ENCODE data around the gene RCOR2. TPM values are rescaled to one million over a fixed set of nuclear protein-coding genes. Genes with fewer than 3 reads are reported as not detected.

The RCOR2 gene
- total RNA-seq, 1 donor: 1.7 TPM

DNA sequence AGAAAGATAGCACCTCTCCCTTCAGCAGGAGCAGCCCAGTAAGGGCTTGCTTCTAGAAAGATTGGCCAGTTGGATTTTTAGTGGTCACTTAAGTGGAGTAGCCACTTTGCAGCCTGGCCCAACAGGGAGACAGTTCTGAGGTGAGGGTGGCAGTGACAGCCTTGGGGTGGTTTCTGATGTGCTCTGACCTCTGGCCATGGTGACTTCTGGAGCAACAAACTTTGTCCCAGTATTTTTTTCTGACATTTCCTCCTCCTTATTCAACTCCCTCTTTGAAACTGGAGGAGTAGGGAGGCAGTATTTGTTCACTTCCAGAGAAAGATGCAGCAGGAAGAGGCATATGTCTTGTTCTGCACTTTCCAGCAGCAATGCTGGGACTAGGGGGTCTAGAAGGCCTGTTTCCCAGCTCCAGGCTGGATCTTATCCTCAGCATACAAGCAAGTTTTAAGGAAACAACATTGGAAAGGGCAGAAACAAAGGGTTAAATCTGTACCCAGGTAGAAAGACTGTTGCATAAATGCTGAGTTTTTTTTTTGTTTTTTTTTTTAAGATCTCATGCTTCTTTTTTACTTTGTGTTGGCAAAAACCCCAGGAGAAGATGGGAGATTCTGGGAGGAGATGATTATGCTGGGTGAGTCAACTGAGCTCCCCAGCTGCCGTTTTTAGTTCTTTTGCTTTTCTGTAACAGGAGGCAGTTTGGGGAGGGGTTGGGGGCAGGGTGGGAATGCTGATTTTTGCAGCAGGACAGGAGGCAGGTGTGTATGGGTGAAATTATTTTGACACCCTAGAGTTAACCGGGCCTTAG is 37.2 kb downstream of the RCOR2 start:
- TF ChIP-seq, protein P1, sequence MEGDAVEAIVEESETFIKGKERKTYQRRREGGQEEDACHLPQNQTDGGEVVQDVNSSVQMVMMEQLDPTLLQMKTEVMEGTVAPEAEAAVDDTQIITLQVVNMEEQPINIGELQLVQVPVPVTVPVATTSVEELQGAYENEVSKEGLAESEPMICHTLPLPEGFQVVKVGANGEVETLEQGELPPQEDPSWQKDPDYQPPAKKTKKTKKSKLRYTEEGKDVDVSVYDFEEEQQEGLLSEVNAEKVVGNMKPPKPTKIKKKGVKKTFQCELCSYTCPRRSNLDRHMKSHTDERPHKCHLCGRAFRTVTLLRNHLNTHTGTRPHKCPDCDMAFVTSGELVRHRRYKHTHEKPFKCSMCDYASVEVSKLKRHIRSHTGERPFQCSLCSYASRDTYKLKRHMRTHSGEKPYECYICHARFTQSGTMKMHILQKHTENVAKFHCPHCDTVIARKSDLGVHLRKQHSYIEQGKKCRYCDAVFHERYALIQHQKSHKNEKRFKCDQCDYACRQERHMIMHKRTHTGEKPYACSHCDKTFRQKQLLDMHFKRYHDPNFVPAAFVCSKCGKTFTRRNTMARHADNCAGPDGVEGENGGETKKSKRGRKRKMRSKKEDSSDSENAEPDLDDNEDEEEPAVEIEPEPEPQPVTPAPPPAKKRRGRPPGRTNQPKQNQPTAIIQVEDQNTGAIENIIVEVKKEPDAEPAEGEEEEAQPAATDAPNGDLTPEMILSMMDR (IDR thresholded peaks at IDR 0.05; ENCODE audit: insufficient read depth, low read depth, low read length): no peak
- peak; percentile 61 for DNase-seq (ENCODE audit: low read depth)
- no peak overlapping the region for H3K4me3 ChIP-seq (ENCODE audit: low read depth, low read length)

DNA sequence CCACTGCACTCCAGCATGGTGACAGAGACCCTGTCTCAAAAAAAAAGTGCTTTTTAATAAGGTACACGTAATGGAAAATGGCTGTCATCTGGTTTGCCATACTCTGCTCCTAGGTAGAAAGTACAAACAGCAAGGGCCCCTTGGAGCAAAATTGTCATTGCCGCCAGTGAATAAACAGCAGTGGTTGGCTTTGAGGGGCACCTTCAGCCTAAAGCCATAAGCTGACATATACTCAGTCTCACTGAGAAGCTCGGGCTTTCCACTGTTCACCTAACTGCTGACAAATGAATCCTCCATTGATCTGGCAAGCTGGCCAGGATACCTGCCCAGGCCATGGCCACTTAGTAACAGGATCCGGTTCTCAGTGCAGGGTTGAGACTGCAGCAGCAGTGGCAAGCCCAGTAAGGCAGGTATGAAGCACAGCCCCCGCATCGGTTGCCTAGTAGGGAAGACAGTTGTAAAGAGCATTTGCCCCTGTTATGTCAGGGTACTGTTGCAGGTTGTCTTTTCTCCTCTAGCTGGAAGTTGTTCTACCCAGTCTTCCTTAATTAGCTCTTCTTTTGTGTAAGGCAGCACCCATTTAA is 39.2 kb downstream of the RCOR2 start:
- TF ChIP-seq, protein P1 (IDR thresholded peaks at IDR 0.05; ENCODE audit: insufficient read depth, low read depth, low read length): no peak
- no peak for DNase-seq (ENCODE audit: low read depth)
- H3K4me3 ChIP-seq (ENCODE audit: low read depth, low read length): no peak overlapping the region

DNA sequence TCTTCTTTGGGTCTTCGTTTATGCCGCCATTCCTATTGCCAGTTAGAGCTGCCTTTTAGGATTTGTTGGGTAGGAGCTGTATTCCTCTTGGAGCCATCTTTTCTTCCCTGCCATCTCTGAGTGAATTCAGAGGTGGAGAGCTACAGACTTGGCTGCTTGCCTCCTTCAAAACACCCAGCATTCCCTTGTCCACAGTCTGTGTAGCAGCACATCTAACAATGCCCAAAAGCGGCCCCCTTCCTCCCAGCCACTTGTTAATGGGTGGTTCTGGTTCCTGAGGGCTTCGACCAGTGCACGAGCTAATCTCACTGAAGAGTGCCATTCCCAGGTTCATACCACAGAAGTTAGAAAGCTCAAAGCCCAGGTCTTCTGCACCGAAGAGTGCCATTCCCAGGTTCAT is 40.3 kb downstream of the RCOR2 start:
- no peak for DNase-seq (ENCODE audit: low read depth)
- TF ChIP-seq, protein P1 (IDR thresholded peaks at IDR 0.05; ENCODE audit: insufficient read depth, low read depth, low read length): no peak
- no peak overlapping the region for H3K4me3 ChIP-seq (ENCODE audit: low read depth, low read length)

DNA sequence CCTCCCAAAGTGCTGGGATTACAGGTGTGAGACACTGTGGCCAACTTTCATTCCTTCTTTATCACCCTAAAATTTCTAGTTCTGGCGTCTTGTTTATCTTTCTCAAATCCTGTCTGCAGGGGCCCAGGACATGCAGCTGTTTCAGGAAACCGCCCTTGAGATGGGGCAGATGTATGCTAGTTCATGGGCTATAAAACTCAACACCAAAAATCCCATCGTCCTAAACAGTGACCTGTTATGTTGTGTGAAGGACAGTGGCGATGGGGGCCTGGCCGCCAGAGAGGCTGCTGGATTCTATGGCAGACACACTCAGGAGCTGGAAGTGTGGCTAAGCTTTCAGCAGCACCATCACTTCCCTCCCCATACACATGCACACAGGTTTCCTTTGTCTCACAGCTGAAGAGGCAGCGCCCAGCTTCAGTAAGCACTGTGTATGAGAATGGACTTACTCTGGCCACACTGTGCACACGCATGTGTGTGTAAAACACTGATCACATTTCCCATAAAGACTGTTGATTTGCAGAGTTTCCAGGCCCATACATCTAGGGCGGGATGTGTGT is 41.4 kb downstream of the RCOR2 start:
- TF ChIP-seq, protein P1 (IDR thresholded peaks at IDR 0.05; ENCODE audit: insufficient read depth, low read depth, low read length): no peak
- H3K4me3 ChIP-seq (ENCODE audit: low read depth, low read length): no peak overlapping the region
- DNase-seq (ENCODE audit: low read depth): peak; percentile 44

DNA sequence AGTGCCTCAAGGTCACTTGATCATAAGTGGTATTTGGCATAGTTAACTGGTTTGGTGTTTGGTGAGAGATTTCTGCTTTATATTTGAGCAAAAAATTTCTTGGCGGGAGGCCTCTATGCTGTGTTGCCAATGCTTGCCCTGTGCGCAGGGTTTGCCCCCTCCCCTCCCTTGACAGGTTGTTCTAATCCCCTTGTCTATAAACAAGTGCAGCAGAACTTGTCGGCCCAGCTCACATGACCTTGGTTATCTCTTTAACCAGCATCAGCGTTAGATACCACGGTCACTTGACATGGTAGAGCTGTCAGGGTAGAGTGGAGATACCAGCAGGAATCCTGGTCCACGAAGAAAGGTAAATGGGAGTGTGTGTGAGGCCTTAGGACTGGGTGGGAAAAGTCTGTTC is 42.5 kb downstream of the RCOR2 start:
- DNase-seq (ENCODE audit: low read depth): peak; percentile 61
- TF ChIP-seq, protein P1 (IDR thresholded peaks at IDR 0.05; ENCODE audit: insufficient read depth, low read depth, low read length): no peak
- no peak overlapping the region for H3K4me3 ChIP-seq (ENCODE audit: low read depth, low read length)

DNA sequence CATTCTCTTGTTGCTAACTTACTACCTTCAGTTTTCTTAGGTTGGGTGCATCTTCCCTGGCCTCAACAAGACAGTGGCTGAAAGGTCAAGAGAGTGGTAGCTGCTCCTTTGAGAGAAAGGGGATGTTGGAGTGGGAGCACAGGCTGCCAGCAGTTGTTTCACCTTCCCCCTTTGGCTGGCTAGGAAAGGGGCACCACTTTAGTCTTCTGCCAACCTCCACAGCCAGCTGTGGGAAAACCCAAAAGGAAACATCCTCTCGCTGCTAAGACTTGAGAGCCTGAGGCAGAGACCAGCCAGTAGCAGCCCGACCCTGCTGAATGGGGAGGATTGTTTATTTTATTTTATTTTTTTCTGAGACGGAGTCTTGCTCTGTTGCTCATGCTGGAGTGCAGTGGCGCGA is 43.7 kb downstream of the RCOR2 start:
- no peak overlapping the region for H3K4me3 ChIP-seq (ENCODE audit: low read depth, low read length)
- TF ChIP-seq, protein P1 (IDR thresholded peaks at IDR 0.05; ENCODE audit: insufficient read depth, low read depth, low read length): no peak
- no peak for DNase-seq (ENCODE audit: low read depth)
